Epithelial cell of proximal tubule (primary cell): ENCODE measurements around the gene PROSER2. TPM values are rescaled to one million over a fixed set of nuclear protein-coding genes. Genes with fewer than 3 reads are reported as not detected.

Source experiments
- DNase-seq: peaks from one replicate; pipeline ENCODE4 v3.0.0-alpha.2; 2011; ENCODE audit warnings: low read depth
- H3K4me3 ChIP-seq: 2 replicates; pipeline ENCODE4 v1.5.1; 2011; ENCODE audit warnings: low read depth, mild to moderate bottlenecking, low read length
- CTCF ChIP-seq: conservative IDR thresholded peaks from 2 replicates; pipeline ENCODE4 v1.5.1; 2012; ENCODE audit warnings: low read depth, mild to moderate bottlenecking, low read length
- total RNA-seq: library from RNA; depleted of rRNA; stranded (reverse); fragments of >200 nt; gene quantifications from 2 replicates; pipeline ENCODE4 v1.2.3, GENCODE V29; 2015

PROSER2 gene
- total RNA-seq, 1 donor from 2014 or later: 91.6 TPM

GRCh38 chr10:11813855-11814567, 9.1 kb upstream of the PROSER2 start:
- no peak for DNase-seq
- TF ChIP-seq CTCF: no peak
- no peak overlapping the region for H3K4me3 ChIP-seq

- no peak for DNase-seq
- no peak for TF ChIP-seq CTCF
- no peak overlapping the region for H3K4me3 ChIP-seq
Observed at GRCh38 chr10:11819027-11819426, 4.1 kb upstream of the PROSER2 start.

- no peak for TF ChIP-seq CTCF
- no peak for DNase-seq
- no peak overlapping the region for H3K4me3 ChIP-seq
Observed at GRCh38 chr10:11822026-11822756, 965 bp upstream of the PROSER2 start.

- no peak for DNase-seq
- no peak for TF ChIP-seq CTCF
- H3K4me3 ChIP-seq: peak overlapping the region; percentile 91
Observed at GRCh38 chr10:11822809-11823121, 391 bp upstream of the PROSER2 start.

- TF ChIP-seq CTCF: no peak
- DNase-seq: no peak
- H3K4me3 ChIP-seq: peak overlapping the region; percentile 91
Observed at GRCh38 chr10:11823989-11824346, 812 bp downstream of the PROSER2 start.

- H3K4me3 ChIP-seq: peak overlapping the region; percentile 91
- no peak for TF ChIP-seq CTCF
- DNase-seq: no peak
Observed at GRCh38 chr10:11824376-11824775, 1.2 kb downstream of the PROSER2 start.

GRCh38 chr10:11824825-11825224, 1.7 kb downstream of the PROSER2 start:
- H3K4me3 ChIP-seq: peak overlapping the region; percentile 91
- no peak for DNase-seq
- TF ChIP-seq CTCF: no peak
